Vagina (tissue), 2 donors: ENCODE measurements around the gene WDR70. TPM values are rescaled to one million over a fixed set of nuclear protein-coding genes. Genes with fewer than 3 reads are reported as not detected.

Experiments used
- DNase-seq, 2 donors: peaks; one replicate each; pipeline ENCODE4 v3.0.0-alpha.2; 2017; ENCODE audit errors: extremely low spot score in 2 of 2
- H3K27ac ChIP-seq: fragments of 200-600 bp; sonication (generic); one replicate; pipeline ENCODE4 v1.5.1; 2019
- H3K27me3 ChIP-seq: fragments of 200-600 bp; sonication (generic); one replicate; pipeline ENCODE4 v1.5.1; 2019
- H3K36me3 ChIP-seq, 2 donors: fragments of 200-600 bp; sonication (generic); one replicate each; pipeline ENCODE4 v1.5.1; 2017 to 2019
- H3K4me1 ChIP-seq: fragments of 200-600 bp; sonication (generic); one replicate; pipeline ENCODE4 v1.5.1; 2019
- H3K4me3 ChIP-seq, 2 donors: fragments of 200-600 bp; sonication (generic); 1 replicate in 1 of 2; 2 replicates in 1 of 2; pipeline ENCODE4 v1.5.1; 2016 to 2019
- H3K9me3 ChIP-seq: fragments of 200-600 bp; sonication (generic); one replicate; pipeline ENCODE4 v1.5.1; 2019
- POLR2A ChIP-seq, 2 donors: fragments of 450-650 bp; IDR thresholded peaks; one replicate each; pipeline ENCODE4 v1.6.1; 2017; ENCODE audit warnings: antibody characterized with exemption in 2 of 2, mild to moderate bottlenecking in 2 of 2, moderate library complexity in 2 of 2
- POLR2AphosphoS5 ChIP-seq, 2 donors: sonication (generic); formaldehyde crosslinking; IDR thresholded peaks; one replicate each; pipeline ENCODE4 v1.9.0; 2017; ENCODE audit warnings: antibody characterized with exemption in 2 of 2, mild to moderate bottlenecking in 2 of 2, low read depth in 1 of 2; ENCODE audit not compliant: insufficient read depth in 1 of 2
- intact Hi-C: fragments of 100-400 bp; cut with DNase I; formaldehyde crosslinking; loops from one replicate; pipeline ENCODE4 v1.15.1; 2023
- total RNA-seq: library from RNA; depleted of rRNA; stranded (reverse); fragments of >200 nt; gene quantifications from one replicate; pipeline ENCODE4 v1.2.3, GENCODE V29; 2016
- TF ChIP-seq, protein P1 (sequence below), 3 experiments: fragments of 450-650 bp in 2 of 3; fragments of 200-600 bp in 1 of 3; sonication (generic) in 1 of 3; IDR thresholded peaks; one replicate each; pipeline ENCODE4 v1.5.1; 2017 to 2019; ENCODE audit warnings: antibody characterized with exemption in 3 of 3, mild to moderate bottlenecking in 2 of 3, moderate library complexity in 2 of 3

The WDR70 gene
- total RNA-seq, 1 donor from 2014 or later: 31.4 TPM

DNA sequence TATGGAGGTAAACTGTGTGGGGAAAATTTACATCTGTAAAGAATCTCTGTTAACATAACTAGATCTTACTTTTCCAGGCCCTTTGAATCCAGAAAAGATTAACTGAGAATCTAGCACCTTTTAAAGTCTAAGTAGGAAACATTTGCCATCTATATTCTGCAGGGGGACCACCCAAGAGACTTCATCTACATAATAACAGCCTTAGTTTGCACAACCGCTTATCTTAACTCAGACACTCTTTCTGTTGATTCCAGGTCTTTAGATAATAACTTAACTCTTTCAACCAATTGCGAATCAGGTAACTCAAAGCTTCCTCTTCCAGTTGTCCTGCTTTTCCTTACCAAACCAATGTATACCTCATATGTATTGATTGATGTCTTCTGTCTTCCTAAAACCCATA lies 407.3 kb downstream of the WDR70 start:
- intact Hi-C loops: no loop called here
- Histone ChIP-seq H3K27ac (no peak overlapping the region), H3K9me3 (no peaks in the 10 kb centered on the region), H3K4me1 (no peaks in the 10 kb centered on the region), H3K36me3 (no peaks in the 10 kb centered on the region), H3K4me3 (no peak overlapping the region), H3K27me3 (no peaks in the 10 kb centered on the region)
- no peak for DNase-seq
- TF ChIP-seq, protein P1, sequence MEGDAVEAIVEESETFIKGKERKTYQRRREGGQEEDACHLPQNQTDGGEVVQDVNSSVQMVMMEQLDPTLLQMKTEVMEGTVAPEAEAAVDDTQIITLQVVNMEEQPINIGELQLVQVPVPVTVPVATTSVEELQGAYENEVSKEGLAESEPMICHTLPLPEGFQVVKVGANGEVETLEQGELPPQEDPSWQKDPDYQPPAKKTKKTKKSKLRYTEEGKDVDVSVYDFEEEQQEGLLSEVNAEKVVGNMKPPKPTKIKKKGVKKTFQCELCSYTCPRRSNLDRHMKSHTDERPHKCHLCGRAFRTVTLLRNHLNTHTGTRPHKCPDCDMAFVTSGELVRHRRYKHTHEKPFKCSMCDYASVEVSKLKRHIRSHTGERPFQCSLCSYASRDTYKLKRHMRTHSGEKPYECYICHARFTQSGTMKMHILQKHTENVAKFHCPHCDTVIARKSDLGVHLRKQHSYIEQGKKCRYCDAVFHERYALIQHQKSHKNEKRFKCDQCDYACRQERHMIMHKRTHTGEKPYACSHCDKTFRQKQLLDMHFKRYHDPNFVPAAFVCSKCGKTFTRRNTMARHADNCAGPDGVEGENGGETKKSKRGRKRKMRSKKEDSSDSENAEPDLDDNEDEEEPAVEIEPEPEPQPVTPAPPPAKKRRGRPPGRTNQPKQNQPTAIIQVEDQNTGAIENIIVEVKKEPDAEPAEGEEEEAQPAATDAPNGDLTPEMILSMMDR (IDR thresholded peaks at IDR 0.05): no peak
- TF ChIP-seq POLR2AphosphoS5 (IDR thresholded peaks at IDR 0.05; ENCODE audit: insufficient read depth in 1 of 2, low read depth in 1 of 2): no peak
- no peak for TF ChIP-seq POLR2A (IDR thresholded peaks at IDR 0.05)

DNA sequence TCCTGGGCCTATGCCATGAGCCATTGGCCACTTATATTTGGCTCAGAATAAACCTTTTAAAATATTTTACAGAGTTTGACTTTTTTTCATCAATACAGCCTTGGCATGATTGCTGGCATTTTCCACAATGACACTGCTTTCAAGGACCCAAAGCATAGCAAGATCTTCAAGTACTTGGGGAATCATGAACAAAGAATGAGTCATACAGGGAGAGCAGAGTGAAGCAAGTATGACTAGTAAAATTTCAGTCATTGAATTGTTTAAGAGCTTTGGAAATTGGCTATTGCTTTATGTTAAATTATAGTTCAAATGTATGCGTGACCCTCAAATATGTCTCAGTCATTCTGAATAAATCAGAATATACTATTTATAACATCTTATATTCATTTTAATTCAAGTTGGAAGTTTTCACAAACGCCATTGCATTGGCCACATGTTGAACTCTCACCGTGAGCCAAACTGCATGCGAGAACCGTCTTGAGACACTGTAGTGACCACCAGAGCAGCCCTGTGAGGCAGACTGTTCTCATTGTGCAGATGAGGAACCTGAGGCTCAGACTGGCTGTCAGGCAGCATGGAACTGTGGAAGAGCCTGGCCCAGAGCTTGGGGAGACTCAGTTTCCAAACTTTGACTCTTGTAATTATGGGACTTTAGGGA lies 407.9 kb downstream of the WDR70 start:
- Histone ChIP-seq H3K4me3 (no peak overlapping the region), H3K27ac (no peak overlapping the region), H3K9me3 (no peaks in the 10 kb centered on the region), H3K36me3 (no peaks in the 10 kb centered on the region), H3K4me1 (no peaks in the 10 kb centered on the region), H3K27me3 (no peaks in the 10 kb centered on the region)
- intact Hi-C loops: no loop called here
- TF ChIP-seq, protein P1 (IDR thresholded peaks at IDR 0.05): no peak
- no peak for TF ChIP-seq POLR2AphosphoS5 (IDR thresholded peaks at IDR 0.05; ENCODE audit: insufficient read depth in 1 of 2, low read depth in 1 of 2)
- TF ChIP-seq POLR2A (IDR thresholded peaks at IDR 0.05): no peak
- no peak for DNase-seq

DNA sequence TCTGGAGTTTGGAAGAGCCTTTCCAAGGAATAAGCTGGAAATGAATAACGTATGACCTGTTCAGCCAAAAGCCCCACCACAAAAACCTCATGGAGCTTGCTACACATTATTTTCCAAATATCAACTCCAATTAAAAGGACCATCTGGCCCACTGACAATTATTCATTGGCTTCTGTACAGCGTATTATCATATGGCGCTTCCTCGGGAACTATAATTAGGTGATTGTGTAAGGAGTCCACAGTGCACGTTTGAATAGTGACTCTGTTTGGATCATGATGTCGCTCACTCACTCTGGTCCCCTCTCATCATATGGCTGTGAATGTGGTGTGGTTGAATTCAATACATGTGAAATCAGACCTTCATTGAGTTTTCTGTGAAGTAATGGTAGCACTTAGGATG lies 408.6 kb downstream of the WDR70 start:
- no peak for DNase-seq
- TF ChIP-seq, protein P1 (IDR thresholded peaks at IDR 0.05): no peak
- TF ChIP-seq POLR2AphosphoS5 (IDR thresholded peaks at IDR 0.05; ENCODE audit: insufficient read depth in 1 of 2, low read depth in 1 of 2) (no peak), POLR2A (IDR thresholded peaks at IDR 0.05) (no peak)
- intact Hi-C loops: no loop called here
- no peak overlapping the region for H3K4me3 ChIP-seq
- no peak overlapping the region for H3K27ac ChIP-seq
- H3K36me3 ChIP-seq: no peaks in the 10 kb centered on the region
- H3K4me1 ChIP-seq: no peaks in the 10 kb centered on the region
- H3K27me3 ChIP-seq: no peaks in the 10 kb centered on the region
- H3K9me3 ChIP-seq: no peaks in the 10 kb centered on the region

DNA sequence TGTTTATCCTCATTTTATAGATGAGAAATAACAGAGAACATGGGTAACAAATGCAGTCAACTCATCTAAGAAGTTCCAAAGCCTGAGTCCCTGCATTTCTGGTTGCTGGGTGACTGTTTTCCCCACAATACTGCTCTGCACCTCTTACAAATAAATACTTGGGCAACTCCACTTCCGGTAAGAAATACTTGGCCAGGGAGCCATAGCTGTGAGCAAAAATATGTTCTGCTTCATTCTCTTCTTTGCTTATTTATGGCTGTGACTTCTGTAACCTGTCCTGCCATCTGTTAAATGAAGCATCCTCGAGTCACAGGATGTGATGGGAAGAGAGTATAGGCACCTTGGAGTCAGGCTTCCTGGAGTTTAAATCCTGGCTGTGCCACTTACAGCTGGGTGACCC lies 410.9 kb downstream of the WDR70 start:
- Histone ChIP-seq H3K36me3 (no peaks in the 10 kb centered on the region), H3K4me3 (no peak overlapping the region), H3K9me3 (no peaks in the 10 kb centered on the region), H3K27me3 (no peaks in the 10 kb centered on the region), H3K4me1 (no peaks in the 10 kb centered on the region), H3K27ac (no peak overlapping the region)
- TF ChIP-seq POLR2AphosphoS5 (IDR thresholded peaks at IDR 0.05; ENCODE audit: insufficient read depth in 1 of 2, low read depth in 1 of 2): no peak
- TF ChIP-seq POLR2A (IDR thresholded peaks at IDR 0.05): no peak
- TF ChIP-seq, protein P1 (IDR thresholded peaks at IDR 0.05): no peak
- no peak for DNase-seq
- intact Hi-C loops: no loop called here

DNA sequence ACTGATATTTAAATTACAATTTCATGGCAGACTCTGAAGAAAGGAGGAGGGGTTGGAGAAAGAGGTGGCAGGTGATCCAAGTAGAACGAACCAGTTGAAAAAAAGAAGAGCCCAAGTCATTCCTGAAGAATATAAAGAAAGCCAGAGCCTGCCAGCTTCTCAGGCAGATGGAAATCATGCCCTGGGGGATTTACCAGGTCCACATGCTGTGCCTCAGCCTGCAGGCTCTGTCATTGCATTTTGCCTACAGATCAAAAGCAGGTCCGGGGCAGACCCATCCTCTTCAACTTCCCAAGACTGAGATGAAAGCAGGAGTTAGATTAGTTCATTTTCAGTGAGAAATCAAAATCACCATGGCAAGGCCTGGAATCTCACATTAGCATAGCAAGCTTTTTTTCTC lies 412.2 kb downstream of the WDR70 start:
- H3K27me3 ChIP-seq: no peaks in the 10 kb centered on the region
- H3K36me3 ChIP-seq: no peaks in the 10 kb centered on the region
- DNase-seq: no peak
- H3K4me3 ChIP-seq: no peak overlapping the region
- H3K27ac ChIP-seq: no peak overlapping the region
- no peaks in the 10 kb centered on the region for H3K9me3 ChIP-seq
- H3K4me1 ChIP-seq: no peaks in the 10 kb centered on the region
- TF ChIP-seq POLR2AphosphoS5 (IDR thresholded peaks at IDR 0.05; ENCODE audit: insufficient read depth in 1 of 2, low read depth in 1 of 2): no peak
- TF ChIP-seq, protein P1 (IDR thresholded peaks at IDR 0.05): no peak
- no peak for TF ChIP-seq POLR2A (IDR thresholded peaks at IDR 0.05)
- intact Hi-C loops: no loop called here
